Measurements from ENCODE around the gene MT1X. TPM values are rescaled to one million over a fixed set of nuclear protein-coding genes. Genes with fewer than 3 reads are reported as not detected.

Gene MT1X
- total and polyA plus RNA-seq, 2 of the 13 experiments (the other 11 are each of a cell fraction or from before 2014, with no cell fraction given), result 19.7 to 288 TPM

GRCh38 chr16:56657555-56658326 lies 24.5 kb upstream of the MT1X start, which contains the start of gene MT1F (continued):
- TF ChIP-seq ZBTB10 (CRISPR knock-in tag; IDR thresholded peaks at IDR 0.05; ENCODE audit: borderline replicate concordance) (no peak; the same call in 1 of the 2 replicates), DPF2 (CRISPR knock-in tag; IDR thresholded peaks at IDR 0.05; ENCODE audit: borderline replicate concordance, low read depth) (no peak), PATZ1 (CRISPR knock-in tag; IDR thresholded peaks at IDR 0.05) (no peak), SP4 (CRISPR knock-in tag; IDR thresholded peaks at IDR 0.05) (peak; percentile 74), SPEN (CRISPR knock-in tag; IDR thresholded peaks at IDR 0.05; ENCODE audit: low read depth) (peak; percentile 66; the same call in 1 of the 2 replicates), EEA1 (CRISPR knock-in tag; IDR thresholded peaks at IDR 0.05; ENCODE audit: borderline replicate concordance) (0 out of 2 replicates have a peak, but pooled peaks have one; percentile 63), TOPORS (CRISPR knock-in tag; IDR thresholded peaks at IDR 0.05) (no peak), HOXA9 (CRISPR knock-in tag; IDR thresholded peaks at IDR 0.05; ENCODE audit: borderline replicate concordance) (no peak), ATRX (CRISPR knock-in tag; IDR thresholded peaks at IDR 0.05; ENCODE audit: borderline replicate concordance) (no peak), KDM1A (CRISPR knock-in tag; IDR thresholded peaks at IDR 0.05) (no peak), TIGD3 (CRISPR knock-in tag; IDR thresholded peaks at IDR 0.05; ENCODE audit: borderline replicate concordance) (no peak), NFRKB (IDR thresholded peaks at IDR 0.05) (no peak), ZNF574 (CRISPR knock-in tag; IDR thresholded peaks at IDR 0.05) (peak; percentile 68), ZFAT (CRISPR knock-in tag; conservative IDR thresholded peaks at IDR 0.05) (no peak), PTBP1 (IDR thresholded peaks at IDR 0.05; ENCODE audit: low read depth, low read length, poor library complexity, severe bottlenecking) (no peak), MAZ (IDR thresholded peaks at IDR 0.05; ENCODE audit: borderline replicate concordance, low read depth, low read length) (no peak), MAZ (CRISPR knock-in tag; IDR thresholded peaks at IDR 0.05; ENCODE audit: low read depth) (peak; percentile 56), MBD4 (IDR thresholded peaks at IDR 0.05; ENCODE audit: borderline replicate concordance, low read length) (no peak), ELF3 (CRISPR knock-in tag; IDR thresholded peaks at IDR 0.05) (no peak), TFAP4 (IDR thresholded peaks at IDR 0.05; ENCODE audit: borderline replicate concordance, low read depth) (no peak)

Data from HepG2 (cell line).